ENCODE measurements around the gene THADA.

The THADA gene

DNA sequence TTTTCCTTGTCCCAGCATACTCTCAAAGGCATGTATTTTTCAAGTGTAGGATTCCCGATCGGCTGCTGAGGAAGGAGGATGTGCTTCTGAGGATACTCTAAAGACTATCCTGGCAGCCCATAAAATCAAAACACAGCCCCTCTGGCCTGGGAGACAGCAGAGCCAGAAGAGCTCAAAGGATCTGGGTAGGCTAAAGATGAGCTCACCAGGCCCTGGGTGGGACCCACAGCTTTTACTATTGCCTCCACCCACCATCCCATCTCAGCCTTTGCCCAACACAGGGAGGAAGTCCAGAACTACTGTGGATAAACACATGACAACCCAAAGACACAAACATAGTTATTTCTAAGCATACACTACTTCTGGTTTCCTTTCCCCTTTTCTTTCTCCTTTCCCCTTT lies 290.3 kb downstream of the THADA start:
- TF ChIP-seq, protein P1, sequence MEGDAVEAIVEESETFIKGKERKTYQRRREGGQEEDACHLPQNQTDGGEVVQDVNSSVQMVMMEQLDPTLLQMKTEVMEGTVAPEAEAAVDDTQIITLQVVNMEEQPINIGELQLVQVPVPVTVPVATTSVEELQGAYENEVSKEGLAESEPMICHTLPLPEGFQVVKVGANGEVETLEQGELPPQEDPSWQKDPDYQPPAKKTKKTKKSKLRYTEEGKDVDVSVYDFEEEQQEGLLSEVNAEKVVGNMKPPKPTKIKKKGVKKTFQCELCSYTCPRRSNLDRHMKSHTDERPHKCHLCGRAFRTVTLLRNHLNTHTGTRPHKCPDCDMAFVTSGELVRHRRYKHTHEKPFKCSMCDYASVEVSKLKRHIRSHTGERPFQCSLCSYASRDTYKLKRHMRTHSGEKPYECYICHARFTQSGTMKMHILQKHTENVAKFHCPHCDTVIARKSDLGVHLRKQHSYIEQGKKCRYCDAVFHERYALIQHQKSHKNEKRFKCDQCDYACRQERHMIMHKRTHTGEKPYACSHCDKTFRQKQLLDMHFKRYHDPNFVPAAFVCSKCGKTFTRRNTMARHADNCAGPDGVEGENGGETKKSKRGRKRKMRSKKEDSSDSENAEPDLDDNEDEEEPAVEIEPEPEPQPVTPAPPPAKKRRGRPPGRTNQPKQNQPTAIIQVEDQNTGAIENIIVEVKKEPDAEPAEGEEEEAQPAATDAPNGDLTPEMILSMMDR (IDR thresholded peaks at IDR 0.05; ENCODE audit: low read depth, low read length): no peak
- in situ Hi-C loops (cut with HindIII; ENCODE audit: low sequenced_read_pairs): no loop called here
- no peak for DNase-seq (ENCODE audit: low read depth, low spot score)
- H3K4me3 ChIP-seq (ENCODE audit: low read depth, low read length): no peak overlapping the region

DNA sequence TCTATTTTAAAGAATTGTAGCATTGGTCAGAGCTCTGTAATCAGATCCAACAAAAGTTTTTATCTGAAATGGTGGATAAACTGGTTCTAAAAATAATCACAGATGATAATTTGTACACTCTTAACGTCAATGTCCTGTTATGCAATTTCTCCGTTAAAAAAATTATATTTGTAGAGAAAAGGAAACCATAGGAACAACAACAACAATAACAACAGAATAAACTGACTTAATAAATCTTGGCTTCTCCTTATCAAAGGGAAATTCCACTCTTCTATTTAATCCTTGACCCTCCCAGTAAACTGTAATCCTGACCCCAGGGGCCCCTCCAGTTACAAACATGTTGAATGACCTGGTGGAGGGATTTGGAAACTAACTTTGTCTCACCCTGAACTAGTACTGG lies 290.8 kb downstream of the THADA start:
- in situ Hi-C loops (cut with HindIII; ENCODE audit: low sequenced_read_pairs): no loop called here
- no peak for DNase-seq (ENCODE audit: low read depth, low spot score)
- no peak overlapping the region for H3K4me3 ChIP-seq (ENCODE audit: low read depth, low read length)
- TF ChIP-seq, protein P1 (IDR thresholded peaks at IDR 0.05; ENCODE audit: low read depth, low read length): no peak

DNA sequence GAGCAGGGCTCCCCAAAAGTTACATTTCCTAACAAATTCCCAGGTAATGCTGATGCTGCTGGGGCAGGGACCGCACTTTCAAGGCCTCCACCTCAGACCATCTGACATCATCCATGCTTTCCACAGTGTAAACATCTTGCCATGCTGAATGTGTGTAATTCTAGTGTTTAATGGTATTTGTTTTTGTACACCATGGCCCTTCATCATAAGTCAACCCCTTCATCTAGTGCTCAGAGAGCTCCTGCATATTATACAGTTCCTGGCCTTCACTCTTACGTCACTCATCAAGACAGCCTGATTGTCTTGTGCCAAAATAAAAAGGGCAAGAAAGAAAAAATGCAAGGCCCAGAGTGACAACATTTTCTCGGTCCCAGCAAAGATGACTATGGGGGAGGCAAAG lies 291.9 kb downstream of the THADA start:
- no peak overlapping the region for H3K4me3 ChIP-seq (ENCODE audit: low read depth, low read length)
- in situ Hi-C loops (cut with HindIII; ENCODE audit: low sequenced_read_pairs): no loop called here
- no peak for DNase-seq (ENCODE audit: low read depth, low spot score)
- TF ChIP-seq, protein P1 (IDR thresholded peaks at IDR 0.05; ENCODE audit: low read depth, low read length): no peak

DNA sequence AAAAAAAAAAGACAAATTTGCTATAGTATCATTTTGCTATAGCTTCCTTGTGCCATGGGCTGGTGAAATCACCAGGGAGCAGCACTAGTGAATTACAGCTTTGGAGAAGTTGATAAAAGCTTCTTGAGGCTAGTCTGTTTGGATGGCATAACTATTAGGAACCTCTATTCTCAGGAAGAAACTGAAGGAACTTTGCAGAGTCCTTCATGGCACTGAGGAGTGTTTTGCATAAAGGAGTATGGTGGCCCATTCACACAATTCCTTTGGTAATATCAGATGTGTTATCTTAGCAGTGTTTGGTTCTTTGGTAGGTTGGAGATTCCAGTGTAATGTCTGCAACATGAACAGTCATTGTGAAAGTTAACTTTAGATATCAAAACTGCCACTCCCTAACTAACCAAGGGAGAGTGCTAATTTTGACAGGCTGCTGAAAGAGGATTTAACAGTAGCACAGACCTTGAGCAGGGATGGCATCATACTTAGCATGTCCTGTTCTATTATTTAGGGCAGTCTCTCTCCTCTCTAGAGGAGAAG lies 292.8 kb downstream of the THADA start:
- TF ChIP-seq, protein P1 (IDR thresholded peaks at IDR 0.05; ENCODE audit: low read depth, low read length): no peak
- in situ Hi-C loops (cut with HindIII; ENCODE audit: low sequenced_read_pairs): no loop called here
- no peak for DNase-seq (ENCODE audit: low read depth, low spot score)
- H3K4me3 ChIP-seq (ENCODE audit: low read depth, low read length): no peak overlapping the region

DNA sequence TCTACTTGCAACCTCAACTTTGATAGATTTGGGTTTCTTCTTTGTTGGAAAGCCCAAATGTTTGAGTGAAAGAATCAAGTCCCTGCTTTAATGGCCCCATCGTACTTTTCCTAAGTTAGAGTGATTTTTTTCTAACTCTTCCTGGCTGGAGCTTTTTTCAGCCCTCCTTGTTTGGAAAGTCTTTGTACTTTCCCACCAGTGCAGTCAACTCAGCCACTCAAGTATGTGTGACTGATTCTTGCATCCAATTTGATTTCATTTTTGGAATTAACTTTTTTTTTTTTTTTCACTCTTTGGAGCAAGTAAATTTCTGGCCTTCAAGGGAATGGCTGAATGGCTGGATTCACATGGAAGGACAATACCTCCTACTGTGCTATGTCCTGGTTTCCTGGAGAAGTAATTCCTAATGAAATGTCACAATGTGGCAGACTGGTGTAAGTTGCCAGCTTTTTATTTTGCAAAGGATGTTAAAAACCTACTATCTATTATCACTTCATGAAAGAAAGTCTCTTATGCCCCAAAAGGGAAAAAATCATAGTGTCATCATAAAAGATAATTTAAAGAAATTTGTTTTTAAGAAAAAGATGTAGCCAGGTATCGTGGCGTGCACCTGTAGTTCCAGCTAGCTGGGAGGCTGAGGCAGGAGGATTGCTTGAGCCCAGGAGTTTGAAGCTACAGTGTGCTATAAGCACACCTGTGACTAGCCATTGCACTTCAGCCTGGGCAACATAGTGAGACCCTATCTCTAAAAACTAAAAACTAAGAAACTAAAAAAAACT lies 293.5 kb downstream of the THADA start:
- DNase-seq (ENCODE audit: low read depth, low spot score): no peak
- TF ChIP-seq, protein P1 (IDR thresholded peaks at IDR 0.05; ENCODE audit: low read depth, low read length): no peak
- no peak overlapping the region for H3K4me3 ChIP-seq (ENCODE audit: low read depth, low read length)
- in situ Hi-C loops (cut with HindIII; ENCODE audit: low sequenced_read_pairs): no loop called here

DNA sequence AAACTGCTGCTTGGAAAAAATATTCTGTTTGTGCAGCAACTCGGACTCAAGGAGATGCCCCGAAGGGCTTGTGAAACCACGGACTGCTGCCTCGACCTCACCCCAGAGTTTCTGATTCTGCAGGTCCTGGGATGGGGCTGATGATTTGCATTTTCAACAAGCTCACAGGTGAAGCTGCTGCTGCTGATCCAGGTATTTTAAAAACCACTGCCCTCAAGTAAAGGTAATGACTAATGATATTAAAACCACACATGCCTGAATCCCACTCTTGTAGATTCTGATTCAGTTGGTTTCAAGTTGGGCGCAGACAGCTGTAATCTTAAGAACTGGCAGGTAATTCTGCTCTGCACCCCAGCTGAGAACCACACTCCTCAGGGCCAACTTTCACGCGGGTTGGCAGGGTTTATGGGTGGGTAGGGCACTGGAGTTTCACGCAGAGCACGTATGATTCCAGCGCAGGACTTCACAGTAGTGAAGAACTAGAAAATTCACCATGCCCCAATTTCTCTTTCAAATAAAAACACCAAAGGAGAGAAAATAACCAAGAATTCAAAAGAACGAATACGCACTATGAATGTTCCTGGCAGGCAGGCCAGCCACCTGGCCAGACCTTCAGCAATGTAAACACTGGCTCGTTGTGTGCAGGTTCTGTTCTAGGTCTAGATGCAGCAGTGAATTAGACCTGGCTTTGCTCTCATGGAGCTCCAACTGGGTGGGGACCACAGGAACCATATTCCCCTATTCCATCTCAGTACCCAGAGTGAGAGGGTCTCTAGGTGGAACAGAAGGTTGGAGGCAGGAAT lies 294.9 kb downstream of the THADA start:
- peak; percentile 48 for DNase-seq (ENCODE audit: low read depth, low spot score)
- in situ Hi-C loops (cut with HindIII; ENCODE audit: low sequenced_read_pairs): no loop called here
- H3K4me3 ChIP-seq (ENCODE audit: low read depth, low read length): no peak overlapping the region
- TF ChIP-seq, protein P1 (IDR thresholded peaks at IDR 0.05; ENCODE audit: low read depth, low read length): no peak
